Activated CD4-positive, alpha-beta T cell treated with anti-CD3 and anti-CD28 coated beads, Interleukin-2, amount 50 U/mL, for 4 hours (primary cell): ENCODE results near the gene ZBTB44.
"Not testable (repeated sequence)": the region's sequence is repeated elsewhere in the genome, so short reads cannot be mapped to it uniquely, and the experiment has no call there.

Experiments used
- DNase-seq, 2 experiments: peaks; one replicate each; pipeline ENCODE4 v3.0.0-alpha.2; 2020

Gene ZBTB44

DNA sequence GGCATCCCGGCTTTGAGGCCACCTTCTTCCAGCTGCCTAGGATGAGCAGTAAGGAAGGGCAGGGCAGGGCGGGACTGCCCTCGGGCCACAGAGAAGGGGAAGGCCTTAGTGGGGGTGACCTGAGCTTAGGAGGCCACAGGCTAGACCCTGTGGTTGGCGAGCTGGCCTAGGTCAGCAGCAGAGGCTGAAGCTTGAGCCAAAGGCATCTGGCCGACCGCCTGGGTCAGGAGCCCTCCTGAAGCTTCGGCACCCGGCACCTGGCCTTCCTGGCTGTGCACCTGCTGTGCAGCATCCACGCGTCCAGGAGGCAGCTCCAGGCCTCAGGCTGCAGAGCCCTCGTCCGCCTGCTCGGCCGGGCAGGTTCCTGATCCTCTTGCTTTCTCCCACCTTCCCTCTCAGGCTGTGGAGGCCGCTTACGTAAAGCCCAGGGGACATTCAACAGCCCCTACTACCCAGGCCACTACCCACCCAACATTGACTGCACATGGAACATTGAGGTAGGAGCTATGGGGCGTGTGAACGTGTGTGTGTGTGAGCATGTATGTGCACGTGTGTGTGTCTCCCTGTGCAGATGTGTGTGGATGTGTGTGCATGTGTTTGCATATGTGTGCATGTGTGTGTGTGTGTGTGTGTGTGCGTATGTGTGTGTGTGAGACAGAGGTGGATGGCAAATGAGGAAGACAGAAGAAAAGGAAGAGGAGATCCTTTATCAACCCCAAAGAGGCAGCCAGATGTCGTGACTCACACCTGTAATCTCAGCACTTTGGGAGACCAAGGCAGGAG, 120.3 kb downstream of the ZBTB44 start:
- DNase-seq, result no peak

- DNase-seq, result not testable (repeated sequence)
Observed at GRCh38 chr11:130193551-130193950, 121.2 kb downstream of the ZBTB44 start.

GRCh38 chr11:130192845-130193267, 121.9 kb downstream of the ZBTB44 start:
- no peak for DNase-seq

GRCh38 chr11:130191896-130192295, 122.8 kb downstream of the ZBTB44 start:
- DNase-seq, result no peak

- DNase-seq, result no peak
Observed at GRCh38 chr11:130190371-130190881, 124.3 kb downstream of the ZBTB44 start.

DNA sequence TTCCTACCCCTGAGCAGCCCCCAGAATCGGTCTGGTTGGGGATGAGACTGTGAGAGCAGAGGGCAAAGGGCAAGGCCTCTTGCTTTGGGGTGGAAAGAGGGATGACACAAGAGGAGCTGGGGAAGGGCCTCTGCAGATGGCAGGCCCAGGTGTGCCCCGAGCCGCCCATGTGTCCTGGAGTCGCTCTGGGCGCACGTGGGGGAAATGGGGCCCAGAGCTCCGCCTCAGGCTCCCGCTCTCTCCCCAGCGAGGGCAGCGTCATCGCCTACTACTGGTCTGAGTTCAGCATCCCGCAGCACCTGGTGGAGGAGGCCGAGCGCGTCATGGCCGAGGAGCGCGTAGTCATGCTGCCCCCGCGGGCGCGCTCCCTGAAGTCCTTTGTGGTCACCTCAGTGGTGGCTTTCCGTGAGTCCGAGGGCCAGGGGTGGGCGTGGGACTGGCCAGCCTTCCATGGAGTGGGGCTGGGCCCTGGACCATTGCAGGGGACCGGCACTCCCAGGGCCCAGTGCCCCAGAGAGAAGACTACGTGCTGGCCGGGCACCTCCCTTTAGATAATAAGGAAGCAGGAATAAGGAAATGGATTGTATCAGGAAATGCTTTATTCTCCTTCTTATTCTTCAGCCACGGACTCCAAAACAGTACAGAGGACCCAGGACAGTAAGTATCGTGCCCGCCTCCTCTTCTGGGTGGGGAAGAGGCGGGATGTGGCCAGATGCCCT, 125.1 kb downstream of the ZBTB44 start:
- DNase-seq, result no peak

- no peak for DNase-seq
Observed at GRCh38 chr11:130188585-130189347, 126.0 kb downstream of the ZBTB44 start.

GRCh38 chr11:130188047-130188446, 126.7 kb downstream of the ZBTB44 start:
- DNase-seq, result no peak

- DNase-seq, result no peak
Observed at GRCh38 chr11:130187096-130187495, 127.6 kb downstream of the ZBTB44 start.

DNA sequence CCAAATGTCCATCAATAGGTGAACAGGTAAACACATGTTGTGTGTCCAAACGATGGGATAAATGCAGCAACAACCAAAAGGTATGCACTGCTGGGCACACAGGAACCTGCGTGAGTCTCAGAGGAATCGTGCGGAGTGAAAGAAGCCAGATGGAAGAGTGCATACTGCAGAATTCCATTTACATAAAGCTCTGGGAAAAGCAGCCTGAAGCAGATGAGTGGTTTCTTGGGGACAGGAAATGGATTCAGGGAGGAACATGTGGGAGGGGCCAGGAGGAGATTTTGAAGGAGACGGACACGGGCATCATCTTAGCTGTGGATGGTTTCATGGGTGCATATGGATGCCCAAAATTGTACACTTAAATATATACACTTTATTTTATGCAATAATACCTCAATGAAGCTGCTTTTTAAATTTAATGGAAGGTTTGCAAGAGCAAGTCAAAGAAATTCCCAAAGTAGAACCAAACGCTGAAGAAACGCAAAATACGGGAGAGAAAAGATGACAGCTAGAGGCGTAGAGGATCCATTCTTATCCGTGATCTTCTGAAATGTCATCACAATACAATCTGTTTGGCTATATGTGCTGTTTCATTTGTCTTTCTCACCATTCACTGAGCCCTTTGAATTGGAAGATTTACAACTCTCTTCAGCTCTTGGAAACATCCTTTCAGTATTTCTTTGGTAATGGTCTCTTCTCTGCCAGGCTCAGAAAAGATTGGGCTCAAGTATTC, 130.7 kb downstream of the ZBTB44 start:
- DNase-seq, result no peak

DNA sequence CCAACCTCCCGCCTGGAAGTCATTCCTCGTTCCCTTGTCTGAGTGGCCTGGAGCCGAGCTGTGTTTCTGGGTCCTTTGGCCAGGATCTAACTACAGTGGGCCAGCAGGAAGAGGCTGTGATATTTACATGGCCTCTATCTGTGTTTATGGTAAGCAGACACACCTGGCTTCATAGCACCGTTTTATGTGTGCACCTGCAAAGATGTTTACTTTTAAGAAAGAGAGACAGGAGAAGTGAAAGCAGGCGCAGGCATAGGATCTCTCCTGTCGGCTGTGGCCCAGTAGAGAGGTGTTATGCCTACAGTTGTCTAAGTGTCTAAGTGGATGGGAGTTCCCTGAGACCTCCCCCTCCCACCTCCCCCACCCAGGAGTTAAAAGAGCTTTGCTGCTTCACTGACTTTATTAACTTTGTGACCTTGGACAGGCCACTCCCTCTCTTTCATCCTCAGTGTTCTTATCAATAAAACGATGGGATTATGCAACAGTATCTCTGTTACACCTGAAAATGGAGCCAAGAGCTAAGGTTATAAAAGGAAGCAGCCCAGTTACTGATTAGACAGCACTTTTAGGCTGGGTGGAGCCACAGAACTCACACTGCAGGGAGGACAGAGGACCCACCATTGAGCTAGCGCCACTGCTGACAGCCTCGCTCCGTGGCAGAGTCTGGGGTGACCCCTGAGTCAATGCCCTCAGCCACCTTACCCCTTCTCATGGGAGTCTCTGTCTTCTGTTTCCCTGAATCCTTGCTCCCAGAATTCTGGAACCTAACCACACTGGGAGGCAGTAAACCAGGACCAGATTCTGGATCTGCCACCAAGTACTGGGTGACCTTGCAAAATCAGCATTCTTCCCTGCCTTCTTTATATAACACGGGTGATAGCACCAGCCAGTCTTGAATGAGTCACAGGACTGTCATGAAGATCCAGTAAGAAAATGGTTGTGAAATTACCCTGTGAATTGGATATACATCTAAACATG, 133.1 kb downstream of the ZBTB44 start:
- no peak for DNase-seq

DNA sequence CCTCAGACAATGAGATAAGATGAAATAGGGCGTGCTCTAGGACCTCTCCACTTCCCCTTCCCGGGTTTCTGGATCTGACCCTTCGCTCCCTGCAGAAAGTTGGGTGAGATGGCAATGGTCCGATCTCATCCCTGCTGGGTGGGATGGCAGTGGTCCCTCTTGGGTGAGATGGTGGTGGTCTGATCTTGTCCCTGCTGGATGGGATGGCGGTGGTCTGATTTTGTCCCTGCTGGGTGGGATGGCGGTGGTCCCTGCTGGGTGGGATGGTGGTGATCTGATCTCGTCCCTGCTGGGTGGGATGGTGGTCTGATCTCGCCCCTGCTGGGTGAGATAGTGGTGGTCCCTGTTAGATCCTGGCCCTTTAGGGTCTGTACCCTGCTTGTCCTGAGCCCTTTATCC, 133.8 kb downstream of the ZBTB44 start:
- DNase-seq, result no peak

DNA sequence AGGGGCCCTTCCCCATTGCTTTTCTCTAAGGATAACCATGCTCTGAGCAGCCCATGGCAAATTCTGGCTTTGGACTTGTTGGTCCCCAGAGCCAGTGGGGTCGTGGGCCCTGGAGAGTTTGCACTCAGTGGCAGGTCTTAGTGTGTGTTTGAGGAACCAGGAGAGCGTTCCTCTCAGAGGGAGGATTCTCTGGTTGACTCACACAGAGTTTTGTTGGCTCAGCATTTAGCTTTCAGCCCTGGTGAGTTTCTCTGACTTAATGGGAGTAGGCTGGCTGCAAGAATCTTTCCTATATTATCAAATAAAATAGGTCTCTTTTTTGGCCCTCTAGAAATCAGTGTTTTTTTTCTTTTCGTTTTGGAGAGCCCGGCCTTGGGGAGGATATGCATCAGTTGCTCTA, 134.2 kb downstream of the ZBTB44 start:
- DNase-seq, result no peak

- DNase-seq, result no peak
Observed at GRCh38 chr11:130179396-130180306, 135.1 kb downstream of the ZBTB44 start.

GRCh38 chr11:130178441-130179339, 136.0 kb downstream of the ZBTB44 start:
- DNase-seq, result no peak

DNA sequence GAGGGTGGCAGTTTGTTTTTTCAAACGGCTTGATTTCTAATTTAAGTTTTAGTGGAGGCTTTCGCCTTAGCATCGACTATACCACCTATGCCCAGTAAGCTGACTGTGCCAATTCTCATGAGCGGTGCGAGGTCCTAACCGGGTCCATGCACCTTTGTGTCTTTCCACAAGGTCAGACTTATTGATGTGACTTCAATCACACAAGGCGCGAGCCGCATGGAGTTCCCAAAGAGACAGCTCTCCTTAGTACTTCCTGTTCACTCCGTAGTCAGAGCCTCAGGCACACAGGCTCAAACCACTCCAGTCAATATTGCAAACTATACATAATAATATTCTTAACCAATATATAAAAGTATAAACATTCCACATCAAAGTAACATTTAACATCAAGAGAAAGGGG, 136.9 kb downstream of the ZBTB44 start:
- DNase-seq, result no peak
